ENCODE measurements around the gene SESN3.
"Not testable (repeated sequence)": the region's sequence is repeated elsewhere in the genome, so short reads cannot be mapped to it uniquely, and the experiment has no call there.

SESN3 gene

GRCh38 chr11:95149651-95150364, 81.2 kb downstream of the SESN3 start:
- peak; percentile 40 for DNase-seq

GRCh38 chr11:95148938-95149337, 82.1 kb downstream of the SESN3 start:
- no peak for DNase-seq

GRCh38 chr11:95148406-95148805, 82.6 kb downstream of the SESN3 start:
- DNase-seq = no peak

GRCh38 chr11:95147364-95147905, 83.6 kb downstream of the SESN3 start:
- DNase-seq = peak; percentile 73

- peak; percentile 40 for DNase-seq
Observed at GRCh38 chr11:95145430-95146060, 85.5 kb downstream of the SESN3 start.

GRCh38 chr11:95144313-95145235, 86.4 kb downstream of the SESN3 start:
- no peak for DNase-seq

GRCh38 chr11:95143106-95143681, 87.8 kb downstream of the SESN3 start:
- no peak for DNase-seq

- DNase-seq = no peak
Observed at GRCh38 chr11:95142431-95142830, 88.6 kb downstream of the SESN3 start.

- DNase-seq = no peak
Observed at GRCh38 chr11:95140397-95141033, 90.5 kb downstream of the SESN3 start.

- no peak for DNase-seq
Observed at GRCh38 chr11:95138448-95138847, 92.6 kb downstream of the SESN3 start.

GRCh38 chr11:95137299-95137698, 93.7 kb downstream of the SESN3 start:
- DNase-seq = no peak

- DNase-seq = not testable (repeated sequence)
Observed at GRCh38 chr11:95136747-95137146, 94.3 kb downstream of the SESN3 start.

GRCh38 chr11:95135880-95136279, 95.1 kb downstream of the SESN3 start:
- DNase-seq = no peak

GRCh38 chr11:95135155-95135554, 95.8 kb downstream of the SESN3 start:
- DNase-seq = peak; percentile 85

- DNase-seq = peak; percentile 95
Observed at GRCh38 chr11:95134491-95134890, 96.5 kb downstream of the SESN3 start.

- peak; percentile 81 for DNase-seq
Observed at GRCh38 chr11:95132956-95133355, 98.0 kb downstream of the SESN3 start.

- DNase-seq = no peak
Observed at GRCh38 chr11:95128602-95129001, 102.4 kb downstream of the SESN3 start.

- no peak for DNase-seq
Observed at GRCh38 chr11:95123556-95123955, 107.4 kb downstream of the SESN3 start.

- DNase-seq = no peak
Observed at GRCh38 chr11:95121698-95122097, 109.3 kb downstream of the SESN3 start.

- no peak for DNase-seq
Observed at GRCh38 chr11:95119361-95120060, 111.5 kb downstream of the SESN3 start.

- no peak for DNase-seq
Observed at GRCh38 chr11:95115597-95115996, 115.4 kb downstream of the SESN3 start.

Measured in DMS79 treated with DMSO at 0.1 percent for 48 hours (cell line).